ENCODE data around the gene ESYT2. TPM values are rescaled to one million over a fixed set of nuclear protein-coding genes. Genes with fewer than 3 reads are reported as not detected.

ESYT2 gene
- total and polyA plus RNA-seq, 9 of the 15 experiments (the other 6 are each of a cell fraction or from before 2014, with no cell fraction given), result 5.8 to 86.9 (median 64.7) TPM

GRCh38 chr7:158860394-158860793, 31.1 kb upstream of the ESYT2 start:
- Histone ChIP-seq H4K20me1 (replicated peaks; ENCODE audit: control insufficient read depth, insufficient read depth, low read length) (no peaks in the 10 kb centered on the region), H3K4me3 (peak overlapping the region; percentile 34), H3K27ac (ENCODE audit: extremely low read depth, low read depth, low read length) (peak overlapping the region; percentile 97), H3K9ac (ENCODE audit: insufficient read depth in 1 of 2, low read depth in 2 of 2, low read length in 2 of 2) (peak overlapping the region in 1 of 2 experiments; percentile 67; a peak in 2 of 4 replicates), H3K9me1 (ENCODE audit: control insufficient read depth, insufficient read depth, low read length) (no peaks in the 10 kb centered on the region), H3K27me3 (ENCODE audit: control insufficient read depth in 2 of 2, insufficient read depth in 2 of 2, low read length in 2 of 2) (no peaks in the 10 kb centered on the region), H3K9me3 (replicated peaks; ENCODE audit: control insufficient read depth, insufficient read depth, low read depth, low read length) (peaks cover 11% of the 10 kb centered on the region; the same call in 1 of the 2 replicates), H3K79me2 (ENCODE audit: control insufficient read depth, insufficient read depth, low read length) (peaks cover 77% of the 10 kb centered on the region), H2AFZ (ENCODE audit: low read depth, low read length) (no peak overlapping the region), H3K36me3 (ENCODE audit: control insufficient read depth, insufficient read depth, low read length) (peaks cover 24% of the 10 kb centered on the region), H3K4me1 (replicated peaks in 1 of 2; ENCODE audit: control insufficient read depth in 2 of 2, insufficient read depth in 2 of 2, low read length in 2 of 2) (peaks cover 44 to 57% of the 10 kb centered on the region in 2 experiments), H3K4me2 (ENCODE audit: insufficient read depth, low read length) (peak overlapping the region; percentile 88)
- in situ Hi-C loops (cut with MboI) (no loop called here), intact Hi-C loops (cut with micrococcal nuclease) (no loop called here)
- no TSS peak for BruUV-seq (replicated peaks)
- no peak for ATAC-seq
- POLR2A ChIA-PET, result interaction anchor here (0.8 to 2.3 kb wide), 6 partner anchors 11 to 121 kb away, joined by 3 to 9 read pairs (median 4); partner anchors contain the start of gene ESYT2
- TF ChIP-seq GATAD2B (IDR thresholded peaks at IDR 0.05; ENCODE audit: borderline replicate concordance), result 0 out of 2 replicates have a peak, but pooled peaks have one; percentile 57
- peak; percentile 38; the same call in 1 of the 2 replicates for TF ChIP-seq HSF4 (CRISPR knock-in tag; IDR thresholded peaks at IDR 0.05; ENCODE audit: borderline replicate concordance)
- TF ChIP-seq POLR2H (tag; IDR thresholded peaks at IDR 0.05; ENCODE audit: low read depth), result 0 out of 2 replicates have a peak, but pooled peaks have one; percentile 6
- TF ChIP-seq CHAMP1 (IDR thresholded peaks at IDR 0.05), result peak; percentile 51; the same call in 1 of the 2 replicates
- 0 out of 2 replicates have a peak, but pooled peaks have one; percentile 8 for TF ChIP-seq RFX1 (IDR thresholded peaks at IDR 0.05)
- no peak for TF ChIP-seq ZNF449 (CRISPR knock-in tag; IDR thresholded peaks at IDR 0.05)
- TF ChIP-seq MNT (conservative IDR thresholded peaks at IDR 0.05), result peak in 1 of 2 experiments; percentile 41; a peak in 1 of 4 replicates
- TF ChIP-seq NFE2L1 (tag; IDR thresholded peaks at IDR 0.05; ENCODE audit: borderline replicate concordance, low read depth), result no peak
- TF ChIP-seq NCOR1 (IDR thresholded peaks at IDR 0.05), result peak; percentile 16; the same call in 1 of the 2 replicates
- TF ChIP-seq THRAP3 (IDR thresholded peaks at IDR 0.05; ENCODE audit: borderline replicate concordance), result 0 out of 2 replicates have a peak, but pooled peaks have one; percentile 25
- no peak for TF ChIP-seq GATA2 (CRISPR knock-in tag; IDR thresholded peaks at IDR 0.05)
- DNase-seq (ENCODE audit: extremely low read depth in 1 of 4, low spot score in 3 of 4), result no peak
- CTCF ChIA-PET (ENCODE audit: low intra/inter-chr PET ratio), result no interaction called here
- WGBS (ENCODE audit: insufficient coverage, low coverage, missing lambda C conversion rate), result 59% methylated on average over 1 of the region's 1 CpG
- no peak for FAIRE-seq

Data from K562 (cell line).